ENCODE results near the gene PNMA6F.
A peak's percentile ranks its signal among the peaks of the same experiment; 100 is the strongest.

PNMA6F gene

GRCh38 chrX:153336988-153337387, 15.4 kb upstream of the PNMA6F start:
- no peak overlapping the region for H3K4me3 ChIP-seq (ENCODE audit: low read depth, low read length)
- in situ Hi-C loops (cut with HindIII; ENCODE audit: low sequenced_read_pairs): no loop called here
- no peak for TF ChIP-seq CTCF (IDR thresholded peaks at IDR 0.05; ENCODE audit: low read depth, low read length)
- DNase-seq (ENCODE audit: low read depth, low spot score): no peak

GRCh38 chrX:153336121-153336894, 14.7 kb upstream of the PNMA6F start:
- in situ Hi-C loops (cut with HindIII; ENCODE audit: low sequenced_read_pairs): no loop called here
- no peak overlapping the region for H3K4me3 ChIP-seq (ENCODE audit: low read depth, low read length)

GRCh38 chrX:153334654-153335295, 13.2 kb upstream of the PNMA6F start:
- TF ChIP-seq CTCF (IDR thresholded peaks at IDR 0.05; ENCODE audit: low read depth, low read length): no peak
- DNase-seq (ENCODE audit: low read depth, low spot score): no peak
- in situ Hi-C loops (cut with HindIII; ENCODE audit: low sequenced_read_pairs): no loop called here
- H3K4me3 ChIP-seq (ENCODE audit: low read depth, low read length): peak overlapping the region; percentile 68

More at GRCh38 chrX:153336121-153336894, 14.7 kb upstream of the PNMA6F start:
- DNase-seq (ENCODE audit: low read depth, low spot score): no peak
- no peak for TF ChIP-seq CTCF (IDR thresholded peaks at IDR 0.05; ENCODE audit: low read depth, low read length)

- no peak for TF ChIP-seq CTCF (IDR thresholded peaks at IDR 0.05; ENCODE audit: low read depth, low read length)
- peak within 1 kb of the TSS; percentile 68 for H3K4me3 ChIP-seq (ENCODE audit: low read depth, low read length)
- in situ Hi-C loops (cut with HindIII; ENCODE audit: low sequenced_read_pairs): no loop called here
- DNase-seq (ENCODE audit: low read depth, low spot score): peak; percentile 68
These were observed 12.5 kb upstream of the PNMA6F start, which contains the start of gene ZNF275 for GRCh38 chrX:153333821-153334653. Gene ZNF275 (plus strand): TSS chrX:153334153. CDS start chrX:153336680, 2,527 bp downstream.

GRCh38 chrX:153333266-153333665, 11.7 kb upstream of the PNMA6F start:
- no peak for TF ChIP-seq CTCF (IDR thresholded peaks at IDR 0.05; ENCODE audit: low read depth, low read length)
- in situ Hi-C loops (cut with HindIII; ENCODE audit: low sequenced_read_pairs): no loop called here
- peak overlapping the region; percentile 37 for H3K4me3 ChIP-seq (ENCODE audit: low read depth, low read length)
- DNase-seq (ENCODE audit: low read depth, low spot score): peak; percentile 20

GRCh38 chrX:153327561-153327960, 6.0 kb upstream of the PNMA6F start:
- in situ Hi-C loops (cut with HindIII; ENCODE audit: low sequenced_read_pairs): no loop called here
- TF ChIP-seq CTCF (IDR thresholded peaks at IDR 0.05; ENCODE audit: low read depth, low read length): no peak
- H3K4me3 ChIP-seq (ENCODE audit: low read depth, low read length): no peak overlapping the region
- DNase-seq (ENCODE audit: low read depth, low spot score): no peak

Measured in astrocyte of the spinal cord (primary cell).